ENCODE measurements around the gene ZC3H4. TPM values are rescaled to one million over a fixed set of nuclear protein-coding genes. Genes with fewer than 3 reads are reported as not detected.

The ZC3H4 gene
- total RNA-seq, 1 experiment from 2014 or later = 105 TPM

- H3K27me3 Mint-ChIP-seq (ENCODE audit: low read depth) = no peaks in the 10 kb centered on the region
- Histone ChIP-seq H3K4ac (ENCODE audit: low read depth, low read length) (no peak overlapping the region), H3K4me2 (ENCODE audit: insufficient read depth, insufficient read length, low read length) (peak overlapping the region; percentile 89), H3K56ac (ENCODE audit: insufficient read length, low read depth, low read length) (no peak overlapping the region), H2BK20ac (ENCODE audit: low read depth, low read length, poor library complexity, severe bottlenecking) (no peak overlapping the region), H2BK15ac (ENCODE audit: low read depth, low read length) (no peak overlapping the region), H3K27me3 (ENCODE audit: insufficient read depth, low read length) (no peaks in the 10 kb centered on the region), H4K91ac (ENCODE audit: insufficient read length, low read depth, low read length) (no peak overlapping the region), H3K79me2 (ENCODE audit: insufficient read depth, low read length) (peaks cover 54% of the 10 kb centered on the region; the same call in 1 of the 2 replicates), H2BK12ac (ENCODE audit: insufficient read length, low read depth, low read length) (no peak overlapping the region), H3K14ac (ENCODE audit: insufficient read depth, low read length) (no peak overlapping the region), H3K23ac (ENCODE audit: insufficient read length, low read depth, low read length) (no peak overlapping the region), H4K8ac (replicated peaks; ENCODE audit: insufficient read length, low read depth, low read length) (no peak overlapping the region), H3T11ph (ENCODE audit: low read length) (no peak overlapping the region), H3K23me2 (ENCODE audit: insufficient read length, low read depth, low read length, poor library complexity, severe bottlenecking) (no peaks in the 10 kb centered on the region), H2BK120ac (ENCODE audit: low read depth, low read length, poor library complexity, severe bottlenecking) (no peak overlapping the region), H3K4me1 (ENCODE audit: insufficient read depth, low read length) (peaks cover 2% of the 10 kb centered on the region; the same call in 1 of the 2 replicates), H3K79me1 (ENCODE audit: insufficient read depth, low read depth, low read length, poor library complexity, severe bottlenecking) (peaks cover 4% of the 10 kb centered on the region), H3K9me3 (ENCODE audit: control insufficient read depth, low read depth, low read length) (no peaks in the 10 kb centered on the region), H2AK5ac (ENCODE audit: insufficient read length, low read length) (no peak overlapping the region), H3K9ac (ENCODE audit: extremely low read depth, insufficient read length, low read length) (peak overlapping the region; percentile 98), H3K18ac (ENCODE audit: insufficient read length, low read depth, low read length) (no peak overlapping the region), H4K20me1 (ENCODE audit: control insufficient read depth, insufficient read depth, insufficient read length) (no peaks in the 10 kb centered on the region), H4K5ac (ENCODE audit: insufficient read length, low read depth, low read length) (no peak overlapping the region), H3K27ac (ENCODE audit: insufficient read length, low read depth, low read length) (no peak overlapping the region), H2AFZ (ENCODE audit: low read length) (no peak overlapping the region), H2BK5ac (ENCODE audit: insufficient read length, low read length) (no peak overlapping the region)
- peaks cover 30 to 45% of the 10 kb centered on the region in 2 experiments for H3K4me1 Mint-ChIP-seq
- no peak for TF ChIP-seq CTCF (conservative IDR thresholded peaks at IDR 0.05)
- H3K4me3 Mint-ChIP-seq = peak overlapping the region; percentile 96 to 99
- H3K27ac Mint-ChIP-seq = peak overlapping the region in 2 of 3 experiments; percentile 78 to 99; a peak in 4 of 7 replicates
- H3K9me3 Mint-ChIP-seq = peaks cover 3 to 8% of the 10 kb centered on the region in 2 experiments; a peak in 3 of 5 replicates
- WGBS (ENCODE audit: extremely low coverage, insufficient read length, low lambda C conversion rate) = no CpG with 5 or more reads among the region's 7 CpGs
- no peak for DNase-seq
- H3K36me3 Mint-ChIP-seq (ENCODE audit: insufficient read depth in 1 of 3, low read depth in 3 of 3) = peaks cover 35 to 54% (median 38%) of the 10 kb centered on the region in 3 experiments
Measured at GRCh38 chr19:47132194-47132852, 18.7 kb upstream of the ZC3H4 start.

Measured in H9 (cell line).